Vagina (tissue), 2 donors: Measurements from ENCODE around the gene ZNF48.

Experiments
- POLR2A ChIP-seq, 2 donors: fragments of 450-650 bp; IDR thresholded peaks; one replicate each; pipeline ENCODE4 v1.6.1; 2017; ENCODE audit warnings: antibody characterized with exemption in 2 of 2, mild to moderate bottlenecking in 2 of 2, moderate library complexity in 2 of 2
- POLR2AphosphoS5 ChIP-seq, 2 donors: sonication (generic); formaldehyde crosslinking; IDR thresholded peaks; one replicate each; pipeline ENCODE4 v1.9.0; 2017; ENCODE audit warnings: antibody characterized with exemption in 2 of 2, mild to moderate bottlenecking in 2 of 2, low read depth in 1 of 2; ENCODE audit not compliant: insufficient read depth in 1 of 2
- TF ChIP-seq, protein P1 (sequence below), 3 experiments: fragments of 450-650 bp in 2 of 3; fragments of 200-600 bp in 1 of 3; sonication (generic) in 1 of 3; IDR thresholded peaks; one replicate each; pipeline ENCODE4 v1.5.1; 2017 to 2019; ENCODE audit warnings: antibody characterized with exemption in 3 of 3, mild to moderate bottlenecking in 2 of 3, moderate library complexity in 2 of 3

DNA sequence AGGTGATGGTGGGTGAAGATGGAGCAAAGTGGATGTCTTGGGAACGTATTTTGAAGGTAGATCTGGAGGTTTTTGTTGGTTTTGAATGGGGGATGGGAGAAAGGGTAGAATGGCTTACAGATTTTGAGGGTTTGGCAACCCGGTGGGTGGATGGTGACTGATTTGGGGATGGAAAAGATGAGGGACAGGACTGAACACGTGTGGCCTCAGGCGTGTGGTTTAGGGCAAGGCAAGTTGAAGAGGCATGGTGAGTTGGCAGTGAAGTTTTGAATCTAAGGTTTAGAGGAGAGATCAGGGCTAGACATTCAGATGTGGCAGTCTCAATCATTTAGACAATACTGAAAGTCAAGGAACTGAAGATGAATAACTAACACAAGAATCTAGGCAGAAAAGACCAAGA, 39.6 kb downstream of the ZNF48 start:
- TF ChIP-seq, protein P1, sequence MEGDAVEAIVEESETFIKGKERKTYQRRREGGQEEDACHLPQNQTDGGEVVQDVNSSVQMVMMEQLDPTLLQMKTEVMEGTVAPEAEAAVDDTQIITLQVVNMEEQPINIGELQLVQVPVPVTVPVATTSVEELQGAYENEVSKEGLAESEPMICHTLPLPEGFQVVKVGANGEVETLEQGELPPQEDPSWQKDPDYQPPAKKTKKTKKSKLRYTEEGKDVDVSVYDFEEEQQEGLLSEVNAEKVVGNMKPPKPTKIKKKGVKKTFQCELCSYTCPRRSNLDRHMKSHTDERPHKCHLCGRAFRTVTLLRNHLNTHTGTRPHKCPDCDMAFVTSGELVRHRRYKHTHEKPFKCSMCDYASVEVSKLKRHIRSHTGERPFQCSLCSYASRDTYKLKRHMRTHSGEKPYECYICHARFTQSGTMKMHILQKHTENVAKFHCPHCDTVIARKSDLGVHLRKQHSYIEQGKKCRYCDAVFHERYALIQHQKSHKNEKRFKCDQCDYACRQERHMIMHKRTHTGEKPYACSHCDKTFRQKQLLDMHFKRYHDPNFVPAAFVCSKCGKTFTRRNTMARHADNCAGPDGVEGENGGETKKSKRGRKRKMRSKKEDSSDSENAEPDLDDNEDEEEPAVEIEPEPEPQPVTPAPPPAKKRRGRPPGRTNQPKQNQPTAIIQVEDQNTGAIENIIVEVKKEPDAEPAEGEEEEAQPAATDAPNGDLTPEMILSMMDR (IDR thresholded peaks at IDR 0.05), result no peak
- TF ChIP-seq POLR2AphosphoS5 (IDR thresholded peaks at IDR 0.05; ENCODE audit: insufficient read depth in 1 of 2, low read depth in 1 of 2), result no peak
- TF ChIP-seq POLR2A (IDR thresholded peaks at IDR 0.05), result no peak
